ENCODE results near the gene PHLDA3.

Gene PHLDA3

GRCh38 chr1:201514466-201514865 lies 45.5 kb upstream of the PHLDA3 start:
- no peak for DNase-seq (ENCODE audit: low spot score)
- TF ChIP-seq CTCF (IDR thresholded peaks at IDR 0.05; ENCODE audit: borderline replicate concordance, control extremely low read depth, extremely low read depth, insufficient read depth, missing control alignments) = no peak
- in situ Hi-C loops (cut with MboI; ENCODE audit: low sequenced_read_pairs, unreplicated experiment) = loop anchor here (10.0 kb wide), 1 partner anchor 70 kb away; no protein-coding TSS in a partner anchor

GRCh38 chr1:201513498-201514243 lies 44.7 kb upstream of the PHLDA3 start:
- no peak for TF ChIP-seq CTCF (IDR thresholded peaks at IDR 0.05; ENCODE audit: borderline replicate concordance, control extremely low read depth, extremely low read depth, insufficient read depth, missing control alignments)
- in situ Hi-C loops (cut with MboI; ENCODE audit: low sequenced_read_pairs, unreplicated experiment) = loop anchor here (10.0 kb wide), 1 partner anchor 69 kb away; no protein-coding TSS in a partner anchor
- no peak for DNase-seq (ENCODE audit: low spot score)

GRCh38 chr1:201511941-201512539 lies 43.1 kb upstream of the PHLDA3 start:
- DNase-seq (ENCODE audit: low spot score) = peak; percentile 68

GRCh38 chr1:201511396-201511940 lies 42.5 kb upstream of the PHLDA3 start:
- no peak for DNase-seq (ENCODE audit: low spot score)
- TF ChIP-seq CTCF (IDR thresholded peaks at IDR 0.05; ENCODE audit: borderline replicate concordance, control extremely low read depth, extremely low read depth, insufficient read depth, missing control alignments) = no peak
- in situ Hi-C loops (cut with MboI; ENCODE audit: low sequenced_read_pairs, unreplicated experiment) = loop anchor here (10.0 kb wide), 1 partner anchor 67 kb away; no protein-coding TSS in a partner anchor

More at GRCh38 chr1:201511941-201512539, 43.1 kb upstream of the PHLDA3 start:
- in situ Hi-C loops (cut with MboI; ENCODE audit: low sequenced_read_pairs, unreplicated experiment) = loop anchor here (10.0 kb wide), 1 partner anchor 67 kb away; no protein-coding TSS in a partner anchor
- TF ChIP-seq CTCF (IDR thresholded peaks at IDR 0.05; ENCODE audit: borderline replicate concordance, control extremely low read depth, extremely low read depth, insufficient read depth, missing control alignments) = no peak

- in situ Hi-C loops (cut with MboI; ENCODE audit: low sequenced_read_pairs, unreplicated experiment) = loop anchor here (10.0 kb wide), 1 partner anchor 66 kb away; no protein-coding TSS in a partner anchor
- peak; percentile 40 for DNase-seq (ENCODE audit: low spot score)
- TF ChIP-seq CTCF (IDR thresholded peaks at IDR 0.05; ENCODE audit: borderline replicate concordance, control extremely low read depth, extremely low read depth, insufficient read depth, missing control alignments) = no peak
Measured at GRCh38 chr1:201510734-201511133, 41.7 kb upstream of the PHLDA3 start.

GRCh38 chr1:201509601-201510374 lies 40.8 kb upstream of the PHLDA3 start:
- no peak for TF ChIP-seq CTCF (IDR thresholded peaks at IDR 0.05; ENCODE audit: borderline replicate concordance, control extremely low read depth, extremely low read depth, insufficient read depth, missing control alignments)
- no peak for DNase-seq (ENCODE audit: low spot score)
- in situ Hi-C loops (cut with MboI; ENCODE audit: low sequenced_read_pairs, unreplicated experiment) = loop anchor here (10.0 kb wide), 1 partner anchor 65 kb away; no protein-coding TSS in a partner anchor
